Measurements from ENCODE around the gene CYB561D1.

DNA sequence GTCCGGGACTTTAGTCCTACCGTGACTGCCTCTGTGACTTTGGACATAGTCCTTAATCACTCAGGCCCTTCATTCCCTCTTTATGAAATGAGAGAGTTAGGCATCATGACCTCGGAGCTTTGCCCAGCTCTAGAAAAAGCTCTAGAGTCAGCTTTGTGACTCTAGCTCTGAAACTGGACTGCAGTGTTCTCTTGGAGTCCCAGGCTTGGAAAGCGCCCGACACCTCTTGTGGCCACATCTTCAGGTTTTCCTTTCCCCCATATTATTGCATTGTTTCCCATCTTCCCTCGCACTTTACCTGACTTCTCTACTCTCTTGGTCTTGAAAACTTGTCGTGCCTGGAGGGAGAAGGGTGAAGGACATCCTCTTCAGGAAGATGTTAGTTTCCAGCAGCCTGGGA lies 28.1 kb downstream of the CYB561D1 start:
- TF ChIP-seq RAD21 (IDR thresholded peaks at IDR 0.05; ENCODE audit: insufficient read depth, low read depth, low read length) (no peak), CBX3 (IDR thresholded peaks at IDR 0.05; ENCODE audit: borderline replicate concordance, low read depth) (no peak), GABPA (IDR thresholded peaks at IDR 0.05; ENCODE audit: low read depth) (no peak), POLR2AphosphoS5 (IDR thresholded peaks at IDR 0.05; ENCODE audit: low read length) (no peak), RBBP5 (conservative IDR thresholded peaks at IDR 0.05) (no peak), POLR2A (IDR thresholded peaks at IDR 0.05; ENCODE audit: low read depth, low read length) (no peak), EP300 (IDR thresholded peaks at IDR 0.05; ENCODE audit: borderline replicate concordance in 1 of 2, control insufficient read depth in 1 of 2, low read depth in 2 of 2, low read length in 2 of 2) (no peak), NRF1 (conservative IDR thresholded peaks at IDR 0.05; ENCODE audit: low read depth, low read length) (no peak), CHD2 (IDR thresholded peaks at IDR 0.05; ENCODE audit: borderline replicate concordance, low read depth, low read length) (no peak)
- TF ChIP-seq, protein P1, sequence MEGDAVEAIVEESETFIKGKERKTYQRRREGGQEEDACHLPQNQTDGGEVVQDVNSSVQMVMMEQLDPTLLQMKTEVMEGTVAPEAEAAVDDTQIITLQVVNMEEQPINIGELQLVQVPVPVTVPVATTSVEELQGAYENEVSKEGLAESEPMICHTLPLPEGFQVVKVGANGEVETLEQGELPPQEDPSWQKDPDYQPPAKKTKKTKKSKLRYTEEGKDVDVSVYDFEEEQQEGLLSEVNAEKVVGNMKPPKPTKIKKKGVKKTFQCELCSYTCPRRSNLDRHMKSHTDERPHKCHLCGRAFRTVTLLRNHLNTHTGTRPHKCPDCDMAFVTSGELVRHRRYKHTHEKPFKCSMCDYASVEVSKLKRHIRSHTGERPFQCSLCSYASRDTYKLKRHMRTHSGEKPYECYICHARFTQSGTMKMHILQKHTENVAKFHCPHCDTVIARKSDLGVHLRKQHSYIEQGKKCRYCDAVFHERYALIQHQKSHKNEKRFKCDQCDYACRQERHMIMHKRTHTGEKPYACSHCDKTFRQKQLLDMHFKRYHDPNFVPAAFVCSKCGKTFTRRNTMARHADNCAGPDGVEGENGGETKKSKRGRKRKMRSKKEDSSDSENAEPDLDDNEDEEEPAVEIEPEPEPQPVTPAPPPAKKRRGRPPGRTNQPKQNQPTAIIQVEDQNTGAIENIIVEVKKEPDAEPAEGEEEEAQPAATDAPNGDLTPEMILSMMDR (IDR thresholded peaks at IDR 0.05 in 2 of 3, conservative IDR thresholded peaks at IDR 0.05 in 1 of 3; ENCODE audit: control insufficient read depth in 2 of 3, extremely low read depth in 1 of 3, insufficient read depth in 1 of 3, low read depth in 3 of 3, low read length in 3 of 3), result no peak
- TF ChIP-seq, protein P2, sequence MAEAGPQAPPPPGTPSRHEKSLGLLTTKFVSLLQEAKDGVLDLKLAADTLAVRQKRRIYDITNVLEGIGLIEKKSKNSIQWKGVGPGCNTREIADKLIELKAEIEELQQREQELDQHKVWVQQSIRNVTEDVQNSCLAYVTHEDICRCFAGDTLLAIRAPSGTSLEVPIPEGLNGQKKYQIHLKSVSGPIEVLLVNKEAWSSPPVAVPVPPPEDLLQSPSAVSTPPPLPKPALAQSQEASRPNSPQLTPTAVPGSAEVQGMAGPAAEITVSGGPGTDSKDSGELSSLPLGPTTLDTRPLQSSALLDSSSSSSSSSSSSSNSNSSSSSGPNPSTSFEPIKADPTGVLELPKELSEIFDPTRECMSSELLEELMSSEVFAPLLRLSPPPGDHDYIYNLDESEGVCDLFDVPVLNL (IDR thresholded peaks at IDR 0.05; ENCODE audit: low read depth, low read length), result no peak
- TF ChIP-seq, protein P3, sequence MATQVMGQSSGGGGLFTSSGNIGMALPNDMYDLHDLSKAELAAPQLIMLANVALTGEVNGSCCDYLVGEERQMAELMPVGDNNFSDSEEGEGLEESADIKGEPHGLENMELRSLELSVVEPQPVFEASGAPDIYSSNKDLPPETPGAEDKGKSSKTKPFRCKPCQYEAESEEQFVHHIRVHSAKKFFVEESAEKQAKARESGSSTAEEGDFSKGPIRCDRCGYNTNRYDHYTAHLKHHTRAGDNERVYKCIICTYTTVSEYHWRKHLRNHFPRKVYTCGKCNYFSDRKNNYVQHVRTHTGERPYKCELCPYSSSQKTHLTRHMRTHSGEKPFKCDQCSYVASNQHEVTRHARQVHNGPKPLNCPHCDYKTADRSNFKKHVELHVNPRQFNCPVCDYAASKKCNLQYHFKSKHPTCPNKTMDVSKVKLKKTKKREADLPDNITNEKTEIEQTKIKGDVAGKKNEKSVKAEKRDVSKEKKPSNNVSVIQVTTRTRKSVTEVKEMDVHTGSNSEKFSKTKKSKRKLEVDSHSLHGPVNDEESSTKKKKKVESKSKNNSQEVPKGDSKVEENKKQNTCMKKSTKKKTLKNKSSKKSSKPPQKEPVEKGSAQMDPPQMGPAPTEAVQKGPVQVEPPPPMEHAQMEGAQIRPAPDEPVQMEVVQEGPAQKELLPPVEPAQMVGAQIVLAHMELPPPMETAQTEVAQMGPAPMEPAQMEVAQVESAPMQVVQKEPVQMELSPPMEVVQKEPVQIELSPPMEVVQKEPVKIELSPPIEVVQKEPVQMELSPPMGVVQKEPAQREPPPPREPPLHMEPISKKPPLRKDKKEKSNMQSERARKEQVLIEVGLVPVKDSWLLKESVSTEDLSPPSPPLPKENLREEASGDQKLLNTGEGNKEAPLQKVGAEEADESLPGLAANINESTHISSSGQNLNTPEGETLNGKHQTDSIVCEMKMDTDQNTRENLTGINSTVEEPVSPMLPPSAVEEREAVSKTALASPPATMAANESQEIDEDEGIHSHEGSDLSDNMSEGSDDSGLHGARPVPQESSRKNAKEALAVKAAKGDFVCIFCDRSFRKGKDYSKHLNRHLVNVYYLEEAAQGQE (IDR thresholded peaks at IDR 0.05; ENCODE audit: low read depth, low read length), result no peak
- TF ChIP-seq, protein P4, sequence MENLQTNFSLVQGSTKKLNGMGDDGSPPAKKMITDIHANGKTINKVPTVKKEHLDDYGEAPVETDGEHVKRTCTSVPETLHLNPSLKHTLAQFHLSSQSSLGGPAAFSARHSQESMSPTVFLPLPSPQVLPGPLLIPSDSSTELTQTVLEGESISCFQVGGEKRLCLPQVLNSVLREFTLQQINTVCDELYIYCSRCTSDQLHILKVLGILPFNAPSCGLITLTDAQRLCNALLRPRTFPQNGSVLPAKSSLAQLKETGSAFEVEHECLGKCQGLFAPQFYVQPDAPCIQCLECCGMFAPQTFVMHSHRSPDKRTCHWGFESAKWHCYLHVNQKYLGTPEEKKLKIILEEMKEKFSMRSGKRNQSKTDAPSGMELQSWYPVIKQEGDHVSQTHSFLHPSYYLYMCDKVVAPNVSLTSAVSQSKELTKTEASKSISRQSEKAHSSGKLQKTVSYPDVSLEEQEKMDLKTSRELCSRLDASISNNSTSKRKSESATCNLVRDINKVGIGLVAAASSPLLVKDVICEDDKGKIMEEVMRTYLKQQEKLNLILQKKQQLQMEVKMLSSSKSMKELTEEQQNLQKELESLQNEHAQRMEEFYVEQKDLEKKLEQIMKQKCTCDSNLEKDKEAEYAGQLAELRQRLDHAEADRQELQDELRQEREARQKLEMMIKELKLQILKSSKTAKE (IDR thresholded peaks at IDR 0.05; ENCODE audit: low read depth, poor library complexity, severe bottlenecking), result no peak
- TF ChIP-seq, protein P5, sequence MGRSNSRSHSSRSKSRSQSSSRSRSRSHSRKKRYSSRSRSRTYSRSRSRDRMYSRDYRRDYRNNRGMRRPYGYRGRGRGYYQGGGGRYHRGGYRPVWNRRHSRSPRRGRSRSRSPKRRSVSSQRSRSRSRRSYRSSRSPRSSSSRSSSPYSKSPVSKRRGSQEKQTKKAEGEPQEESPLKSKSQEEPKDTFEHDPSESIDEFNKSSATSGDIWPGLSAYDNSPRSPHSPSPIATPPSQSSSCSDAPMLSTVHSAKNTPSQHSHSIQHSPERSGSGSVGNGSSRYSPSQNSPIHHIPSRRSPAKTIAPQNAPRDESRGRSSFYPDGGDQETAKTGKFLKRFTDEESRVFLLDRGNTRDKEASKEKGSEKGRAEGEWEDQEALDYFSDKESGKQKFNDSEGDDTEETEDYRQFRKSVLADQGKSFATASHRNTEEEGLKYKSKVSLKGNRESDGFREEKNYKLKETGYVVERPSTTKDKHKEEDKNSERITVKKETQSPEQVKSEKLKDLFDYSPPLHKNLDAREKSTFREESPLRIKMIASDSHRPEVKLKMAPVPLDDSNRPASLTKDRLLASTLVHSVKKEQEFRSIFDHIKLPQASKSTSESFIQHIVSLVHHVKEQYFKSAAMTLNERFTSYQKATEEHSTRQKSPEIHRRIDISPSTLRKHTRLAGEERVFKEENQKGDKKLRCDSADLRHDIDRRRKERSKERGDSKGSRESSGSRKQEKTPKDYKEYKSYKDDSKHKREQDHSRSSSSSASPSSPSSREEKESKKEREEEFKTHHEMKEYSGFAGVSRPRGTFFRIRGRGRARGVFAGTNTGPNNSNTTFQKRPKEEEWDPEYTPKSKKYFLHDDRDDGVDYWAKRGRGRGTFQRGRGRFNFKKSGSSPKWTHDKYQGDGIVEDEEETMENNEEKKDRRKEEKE (IDR thresholded peaks at IDR 0.05), result no peak
